ENCODE results near the gene POU2AF2.

Gene POU2AF2

GRCh38 chr11:111272420-111272819 is 26.9 kb downstream of the POU2AF2 start:
- no peaks in the 10 kb centered on the region for H3K36me3 ChIP-seq (ENCODE audit: control insufficient read depth, low read length)
- H3K9me3 ChIP-seq (ENCODE audit: control insufficient read depth, insufficient read depth, low read length): no peaks in the 10 kb centered on the region
- H3F3A ChIP-seq (ENCODE audit: control insufficient read depth, insufficient read depth): peaks cover 30% of the 10 kb centered on the region
- no peaks in the 10 kb centered on the region for H3K9me2 ChIP-seq (replicated peaks; ENCODE audit: control insufficient read depth, low read length)
- no peaks in the 10 kb centered on the region for H4K20me1 ChIP-seq (ENCODE audit: control insufficient read depth, insufficient read depth, low read depth, low read length)
- no peaks in the 10 kb centered on the region for H3K79me2 ChIP-seq (ENCODE audit: control insufficient read depth, low read length)
- H3K4me3 ChIP-seq (ENCODE audit: low read length): peak overlapping the region; percentile 44
- peak overlapping the region; percentile 79 for H3K27ac ChIP-seq (ENCODE audit: low read depth, low read length)
- peak overlapping the region; percentile 65 for H3K4me2 ChIP-seq (ENCODE audit: low read length)
- no peaks in the 10 kb centered on the region for H3K27me3 ChIP-seq (ENCODE audit: control insufficient read depth, low read length)
- H3K4me1 ChIP-seq (ENCODE audit: control insufficient read depth, low read length): peaks cover 64% of the 10 kb centered on the region
- no peak for TF ChIP-seq EZH2phosphoT487 (IDR thresholded peaks at IDR 0.05; ENCODE audit: borderline replicate concordance, low read length)
- TF ChIP-seq, protein P1, sequence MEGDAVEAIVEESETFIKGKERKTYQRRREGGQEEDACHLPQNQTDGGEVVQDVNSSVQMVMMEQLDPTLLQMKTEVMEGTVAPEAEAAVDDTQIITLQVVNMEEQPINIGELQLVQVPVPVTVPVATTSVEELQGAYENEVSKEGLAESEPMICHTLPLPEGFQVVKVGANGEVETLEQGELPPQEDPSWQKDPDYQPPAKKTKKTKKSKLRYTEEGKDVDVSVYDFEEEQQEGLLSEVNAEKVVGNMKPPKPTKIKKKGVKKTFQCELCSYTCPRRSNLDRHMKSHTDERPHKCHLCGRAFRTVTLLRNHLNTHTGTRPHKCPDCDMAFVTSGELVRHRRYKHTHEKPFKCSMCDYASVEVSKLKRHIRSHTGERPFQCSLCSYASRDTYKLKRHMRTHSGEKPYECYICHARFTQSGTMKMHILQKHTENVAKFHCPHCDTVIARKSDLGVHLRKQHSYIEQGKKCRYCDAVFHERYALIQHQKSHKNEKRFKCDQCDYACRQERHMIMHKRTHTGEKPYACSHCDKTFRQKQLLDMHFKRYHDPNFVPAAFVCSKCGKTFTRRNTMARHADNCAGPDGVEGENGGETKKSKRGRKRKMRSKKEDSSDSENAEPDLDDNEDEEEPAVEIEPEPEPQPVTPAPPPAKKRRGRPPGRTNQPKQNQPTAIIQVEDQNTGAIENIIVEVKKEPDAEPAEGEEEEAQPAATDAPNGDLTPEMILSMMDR (IDR thresholded peaks at IDR 0.05; ENCODE audit: low read depth, low read length, poor library complexity, severe bottlenecking): no peak

DNA sequence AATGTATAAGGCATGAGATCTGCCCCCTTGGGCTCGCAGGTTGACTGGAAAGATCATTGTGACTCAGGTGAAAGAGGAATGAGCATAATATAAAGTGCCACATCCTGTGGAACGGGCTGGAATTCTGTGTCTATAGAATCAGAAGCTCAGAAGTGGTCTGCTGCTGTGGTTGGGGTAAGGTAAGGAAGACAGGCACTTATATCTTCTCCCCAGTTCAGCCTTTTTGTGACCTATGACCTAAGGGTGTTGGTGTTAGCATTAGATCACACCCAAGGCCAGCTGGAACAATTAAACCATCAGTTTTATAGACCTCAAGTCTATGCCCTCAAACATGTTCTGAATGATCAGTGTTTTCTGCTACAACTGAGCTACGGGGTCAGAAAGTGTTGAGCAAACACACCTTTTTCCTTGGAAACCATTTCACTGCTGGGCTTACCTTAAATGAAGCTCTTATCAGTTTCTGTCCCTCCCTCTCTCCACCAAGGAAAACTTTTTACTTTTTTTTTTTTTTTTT is 37.1 kb downstream of the POU2AF2 start:
- Histone ChIP-seq H4K20me1 (ENCODE audit: control insufficient read depth, insufficient read depth, low read depth, low read length) (no peaks in the 10 kb centered on the region), H3K4me3 (ENCODE audit: low read length) (no peak overlapping the region), H3K36me3 (ENCODE audit: control insufficient read depth, low read length) (no peaks in the 10 kb centered on the region), H3K9me2 (replicated peaks; ENCODE audit: control insufficient read depth, low read length) (no peaks in the 10 kb centered on the region), H3K27ac (ENCODE audit: low read depth, low read length) (no peak overlapping the region), H3K4me1 (ENCODE audit: control insufficient read depth, low read length) (peaks cover 21% of the 10 kb centered on the region), H3K9me3 (ENCODE audit: control insufficient read depth, insufficient read depth, low read length) (no peaks in the 10 kb centered on the region), H3K79me2 (ENCODE audit: control insufficient read depth, low read length) (no peaks in the 10 kb centered on the region), H3K4me2 (ENCODE audit: low read length) (no peak overlapping the region), H3K27me3 (ENCODE audit: control insufficient read depth, low read length) (no peaks in the 10 kb centered on the region), H3F3A (ENCODE audit: control insufficient read depth, insufficient read depth) (no peaks in the 10 kb centered on the region)
- TF ChIP-seq, protein P1 (IDR thresholded peaks at IDR 0.05; ENCODE audit: low read depth, low read length, poor library complexity, severe bottlenecking): no peak
- TF ChIP-seq EZH2phosphoT487 (IDR thresholded peaks at IDR 0.05; ENCODE audit: borderline replicate concordance, low read length): no peak

DNA sequence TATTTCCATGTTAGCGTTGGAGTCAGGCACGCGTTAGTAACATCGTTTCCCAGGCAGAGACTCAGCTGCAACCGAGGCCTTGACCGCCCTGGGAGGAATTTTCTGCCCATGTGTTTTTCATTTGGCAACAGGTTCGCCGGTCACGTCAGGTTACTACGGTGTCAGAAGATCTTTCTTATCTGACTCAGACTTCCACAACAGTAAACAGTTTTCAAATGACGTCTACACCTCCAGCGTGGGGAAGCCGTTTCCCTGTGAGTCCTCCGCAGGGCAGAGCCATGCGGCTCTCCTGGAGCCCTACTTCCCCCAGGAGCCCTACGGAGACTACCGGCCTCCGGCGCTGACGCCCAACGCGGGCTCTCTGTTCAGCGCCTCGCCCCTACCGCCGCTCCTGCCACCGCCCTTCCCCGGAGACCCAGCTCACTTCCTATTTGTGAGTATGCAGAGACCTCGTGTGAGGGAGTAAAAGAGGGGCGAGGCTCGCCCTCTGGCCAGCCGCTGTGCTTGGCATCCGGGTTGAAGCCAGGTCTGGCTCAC is 38.5 kb downstream of the POU2AF2 start:
- H3K9me3 ChIP-seq (ENCODE audit: control insufficient read depth, insufficient read depth, low read length): no peaks in the 10 kb centered on the region
- H3K27me3 ChIP-seq (ENCODE audit: control insufficient read depth, low read length): no peaks in the 10 kb centered on the region
- H4K20me1 ChIP-seq (ENCODE audit: control insufficient read depth, insufficient read depth, low read depth, low read length): no peaks in the 10 kb centered on the region
- no peaks in the 10 kb centered on the region for H3K36me3 ChIP-seq (ENCODE audit: control insufficient read depth, low read length)
- H3F3A ChIP-seq (ENCODE audit: control insufficient read depth, insufficient read depth): no peaks in the 10 kb centered on the region
- H3K4me3 ChIP-seq (ENCODE audit: low read length): no peak overlapping the region
- TF ChIP-seq, protein P1 (IDR thresholded peaks at IDR 0.05; ENCODE audit: low read depth, low read length, poor library complexity, severe bottlenecking): no peak
- TF ChIP-seq EZH2phosphoT487 (IDR thresholded peaks at IDR 0.05; ENCODE audit: borderline replicate concordance, low read length): no peak
- H3K4me2 ChIP-seq (ENCODE audit: low read length): peak overlapping the region; percentile 12
- H3K79me2 ChIP-seq (ENCODE audit: control insufficient read depth, low read length): no peaks in the 10 kb centered on the region
- no peak overlapping the region for H3K27ac ChIP-seq (ENCODE audit: low read depth, low read length)
- peaks cover 21% of the 10 kb centered on the region for H3K4me1 ChIP-seq (ENCODE audit: control insufficient read depth, low read length)
- H3K9me2 ChIP-seq (replicated peaks; ENCODE audit: control insufficient read depth, low read length): no peaks in the 10 kb centered on the region
